COLO668 (cell line): ENCODE measurements around the gene NUP210.

Experiments used
- DNase-seq: peaks from one replicate; lab custom pipeline; 2025; ENCODE audit not compliant: unreplicated experiment; lab: John Stamatoyannopoulos, UW

The NUP210 gene

DNA sequence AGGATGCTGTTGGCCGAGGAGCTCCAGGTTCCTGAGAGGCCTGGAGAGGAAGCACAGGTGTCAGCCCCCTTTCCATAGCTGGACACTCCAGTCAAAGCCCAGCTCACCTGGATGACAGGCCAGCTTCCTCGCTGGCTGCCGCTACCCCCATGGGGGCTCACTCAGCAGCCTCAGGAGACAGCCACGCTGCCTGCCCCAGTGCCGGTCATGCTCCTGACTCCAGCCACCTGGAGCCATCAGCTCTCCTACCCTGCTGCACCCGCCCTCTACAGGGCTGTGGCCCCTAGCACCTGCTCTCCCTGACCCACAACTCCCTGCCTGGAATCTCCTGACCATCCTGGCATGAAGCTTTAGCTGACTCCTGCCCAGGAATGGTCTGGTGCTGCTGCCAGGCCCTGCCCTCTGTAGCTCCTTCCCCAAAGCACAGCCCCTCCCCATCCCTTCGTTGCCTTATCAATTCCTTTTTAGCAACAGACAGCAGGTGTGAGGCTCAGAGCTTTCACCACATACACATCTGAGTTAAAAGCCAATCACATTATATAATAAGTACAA is 94.2 kb downstream of the NUP210 start:
- DNase-seq: peak; percentile 76

DNA sequence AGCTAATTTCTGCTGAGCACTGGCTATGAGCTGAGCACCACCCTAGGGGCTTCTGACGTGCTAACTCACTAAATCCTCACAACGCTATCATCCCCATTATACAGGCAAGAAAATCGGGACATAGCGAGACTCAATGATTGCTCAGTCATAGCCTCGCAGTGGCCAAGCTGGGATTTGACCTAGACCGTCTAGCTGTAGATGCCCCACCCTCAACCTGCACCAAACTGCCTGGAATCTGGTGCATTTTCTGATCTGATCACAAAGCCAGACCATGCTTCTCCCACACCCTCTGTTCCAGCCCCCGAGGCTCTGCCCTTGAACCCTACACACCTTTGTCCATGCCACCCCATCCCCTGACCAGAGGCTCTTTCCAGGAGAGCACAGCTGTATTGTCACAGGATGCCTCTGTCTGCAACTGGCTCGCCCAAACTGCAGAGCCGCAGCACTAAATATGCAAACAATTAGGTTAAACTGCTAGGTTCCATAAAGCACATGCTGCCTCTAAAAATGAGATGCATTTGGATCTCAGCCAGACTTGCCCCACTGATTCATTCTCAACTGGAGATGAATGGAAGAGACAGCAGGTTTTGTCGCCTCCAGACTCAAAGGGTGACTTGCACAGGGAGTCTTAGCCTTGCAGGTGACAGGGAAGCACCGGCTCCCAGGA is 95.2 kb downstream of the NUP210 start:
- DNase-seq: peak; percentile 13

DNA sequence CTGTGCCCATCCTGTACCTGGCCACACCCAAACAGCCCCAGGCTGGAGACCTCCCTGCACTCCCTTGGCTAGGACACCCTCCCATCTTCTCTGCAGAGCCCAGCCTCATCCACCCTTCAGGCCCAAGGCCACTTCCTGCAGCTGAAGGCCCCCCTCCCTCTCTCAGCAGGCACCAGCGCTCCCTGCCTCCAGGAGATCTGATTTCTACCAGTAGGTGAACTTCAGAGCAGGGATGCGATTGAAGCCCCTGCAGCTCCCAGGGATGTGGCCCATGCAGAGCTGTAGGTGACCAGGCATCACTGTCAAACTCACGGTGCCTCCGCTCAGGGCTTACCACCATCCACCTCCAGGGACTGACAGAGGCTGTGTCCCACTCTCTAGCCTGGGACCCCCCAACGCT is 96.3 kb downstream of the NUP210 start:
- DNase-seq: no peak

DNA sequence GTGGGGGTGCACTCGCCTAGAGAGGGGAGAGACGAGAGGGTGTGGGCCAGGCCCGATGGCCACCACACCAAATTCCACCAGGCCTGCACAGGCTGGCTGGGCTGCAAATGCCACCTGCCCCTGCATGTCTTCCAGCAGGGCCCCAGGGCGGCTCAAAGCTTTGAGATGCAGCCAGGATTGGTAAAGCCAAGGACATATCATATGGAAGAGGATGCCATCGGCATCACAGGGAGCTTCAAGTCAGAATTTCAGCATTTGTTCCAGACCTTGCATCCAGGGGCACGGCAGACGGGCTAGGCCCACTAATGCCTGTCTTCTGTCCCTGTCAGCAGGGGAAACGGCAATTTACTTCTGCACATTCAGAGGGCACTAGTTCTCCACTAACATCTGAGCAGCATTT is 97.8 kb downstream of the NUP210 start:
- DNase-seq: no peak

DNA sequence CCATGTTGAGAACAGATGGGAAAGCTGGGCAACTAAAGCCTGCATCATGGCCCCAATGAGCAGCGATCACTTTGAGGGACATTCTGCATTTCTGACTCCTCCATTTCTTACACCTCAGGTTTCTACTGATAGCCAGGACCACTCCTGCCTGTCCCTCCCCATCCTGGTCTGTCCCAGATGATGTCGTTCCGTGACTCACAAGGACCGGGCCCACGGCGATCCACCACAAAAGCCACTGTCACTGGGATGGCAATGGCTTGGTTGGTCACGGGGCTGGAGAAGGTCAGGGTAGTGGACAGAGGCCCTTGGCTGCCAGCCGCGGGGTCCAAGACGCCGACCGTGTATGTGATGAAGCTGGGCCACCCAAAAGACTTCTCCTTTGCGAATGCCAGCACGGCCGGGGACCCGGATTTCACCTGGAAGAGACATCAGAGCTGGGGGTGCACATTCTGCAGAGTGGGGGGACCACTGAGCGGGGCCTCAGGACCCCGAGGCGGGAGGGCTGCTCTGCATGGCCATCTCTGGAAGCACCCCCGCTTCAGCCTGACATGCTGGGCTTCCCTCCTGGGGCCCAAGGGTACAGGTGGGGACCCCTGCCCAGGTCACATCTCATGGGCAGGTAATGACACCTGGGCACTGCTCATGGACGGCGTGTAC is 100.4 kb downstream of the NUP210 start:
- DNase-seq: no peak

DNA sequence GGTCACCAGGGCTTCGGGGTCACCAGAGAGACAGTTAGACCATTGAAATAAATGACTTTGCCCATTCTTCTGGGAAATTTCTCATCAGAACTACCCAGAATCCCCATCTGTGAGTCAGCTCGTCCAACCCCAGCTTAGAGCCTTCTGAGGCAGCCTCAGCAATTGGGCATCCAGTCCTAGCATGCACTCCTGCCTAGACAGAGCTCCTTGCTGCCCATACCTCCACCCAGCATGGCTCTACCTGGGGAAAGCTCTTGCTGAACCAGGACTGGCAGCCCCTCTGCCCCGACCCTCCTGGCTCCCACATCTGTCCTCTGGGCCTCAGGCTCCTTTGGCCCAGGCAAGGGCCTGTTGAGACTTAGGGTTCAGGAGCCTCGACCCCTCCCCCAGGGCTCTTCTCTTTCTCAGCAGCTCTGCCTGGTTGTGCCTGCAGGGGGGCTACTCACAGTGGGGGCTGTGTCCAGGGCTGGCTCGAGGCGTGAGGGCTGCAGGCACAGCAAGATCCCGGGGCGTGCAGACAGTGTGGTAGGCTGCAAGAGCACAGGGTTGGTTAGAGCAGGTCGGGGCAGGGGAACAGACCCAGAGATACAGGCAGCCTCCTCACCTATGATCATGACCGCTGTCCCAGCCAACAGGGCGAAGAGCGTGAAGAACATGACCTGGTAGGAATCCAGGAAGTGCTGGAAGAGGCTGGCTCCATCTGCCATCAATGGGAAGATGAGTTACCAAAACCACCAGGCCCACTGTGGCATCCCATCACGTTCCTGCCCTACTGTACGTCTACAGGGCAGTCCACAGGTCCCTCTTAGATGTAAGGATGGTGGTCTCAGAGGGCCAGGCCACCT is 101.3 kb downstream of the NUP210 start:
- DNase-seq: no peak

DNA sequence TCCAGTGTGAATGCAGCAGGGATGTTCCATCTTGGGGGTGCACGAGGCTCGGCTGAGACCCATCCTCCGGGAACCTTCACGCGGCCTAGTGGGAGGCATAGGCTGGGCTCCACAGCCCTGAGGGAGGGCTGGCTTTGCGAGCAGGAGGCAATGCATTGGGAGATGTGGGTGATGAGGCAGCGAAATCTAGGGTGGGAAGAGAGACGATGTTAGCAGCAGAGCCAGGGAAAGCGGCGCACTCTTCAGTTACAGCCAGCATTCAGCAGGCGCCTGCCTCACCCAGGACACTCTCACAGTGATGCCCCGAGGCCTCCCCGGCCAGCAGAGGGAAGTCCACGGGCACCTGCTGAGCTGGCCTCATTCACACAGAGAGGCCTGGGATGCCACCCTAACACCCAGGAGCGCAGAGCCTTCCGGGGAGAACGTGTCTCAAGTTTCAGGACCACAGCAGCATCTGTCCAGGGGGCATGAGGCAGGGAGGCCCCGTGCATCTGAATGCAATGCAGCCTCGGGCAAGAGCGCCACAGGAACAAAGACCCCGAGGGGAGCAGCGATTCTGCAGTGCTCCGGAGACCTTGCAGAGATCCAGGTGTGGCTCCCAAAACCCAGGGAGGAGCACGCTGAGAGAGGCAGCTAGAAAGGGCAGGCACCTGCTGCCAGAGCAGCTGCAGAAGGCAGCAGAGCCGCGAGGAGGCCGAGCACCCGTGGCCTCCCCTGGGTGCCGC is 102.4 kb downstream of the NUP210 start:
- no peak for DNase-seq

DNA sequence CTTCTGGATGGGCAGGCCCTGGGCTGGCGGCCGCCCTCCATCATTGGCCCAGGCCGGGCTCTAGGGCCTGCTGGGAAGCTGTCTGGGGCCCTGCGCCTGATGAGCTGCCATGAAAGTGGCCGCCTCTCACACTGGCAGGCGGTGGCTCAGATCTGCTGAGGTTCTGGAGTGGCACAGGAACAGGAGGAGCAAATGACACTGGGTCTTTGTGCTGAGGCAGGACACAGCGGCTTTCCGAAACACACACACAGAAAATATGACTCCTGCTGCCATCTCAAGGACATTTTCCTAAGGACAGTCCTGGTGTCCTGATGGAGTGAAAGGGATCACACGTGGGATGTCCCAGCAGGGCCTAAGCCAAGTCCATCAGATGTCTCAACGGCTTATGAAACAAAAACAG is 103.5 kb downstream of the NUP210 start:
- DNase-seq: no peak

DNA sequence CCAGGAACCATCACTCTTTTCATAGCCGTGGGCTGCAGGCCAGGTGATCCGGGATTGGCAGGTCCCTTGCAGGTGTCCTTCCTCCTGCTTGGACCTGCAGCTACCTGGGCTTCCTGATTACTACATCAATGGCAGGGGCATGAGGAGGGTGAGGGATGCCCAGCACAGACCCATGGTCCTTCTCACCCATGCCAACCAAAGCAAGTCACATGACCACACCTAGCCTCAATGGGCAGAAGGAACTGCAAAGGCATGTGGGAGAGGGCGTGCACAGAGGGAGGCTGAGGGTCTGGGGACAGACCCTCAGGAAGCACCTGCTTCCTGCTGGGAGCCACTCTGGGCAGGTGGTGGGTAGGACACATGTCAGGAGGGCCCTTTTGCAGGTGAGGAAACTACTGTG is 105.2 kb downstream of the NUP210 start:
- DNase-seq: no peak

DNA sequence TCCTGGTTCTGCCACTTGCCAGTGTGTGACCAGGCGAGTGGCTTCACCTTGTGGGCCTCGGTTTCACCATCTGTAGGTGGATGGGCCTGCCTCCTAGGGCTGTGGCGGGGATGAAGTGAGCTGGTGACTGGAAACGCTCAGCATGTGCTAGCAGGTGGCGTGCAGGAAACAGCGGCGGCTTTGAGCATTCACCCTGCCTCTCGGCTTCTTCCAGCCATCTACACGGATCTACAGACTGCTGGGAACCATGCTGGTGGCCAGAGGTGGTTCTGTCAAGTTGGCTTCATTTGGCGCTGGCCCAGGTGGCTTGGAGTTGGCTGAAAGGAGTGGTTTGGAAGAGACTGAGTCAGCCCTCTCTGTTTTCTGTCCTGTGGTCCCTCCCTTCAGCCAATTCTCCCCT is 106.3 kb downstream of the NUP210 start:
- no peak for DNase-seq

DNA sequence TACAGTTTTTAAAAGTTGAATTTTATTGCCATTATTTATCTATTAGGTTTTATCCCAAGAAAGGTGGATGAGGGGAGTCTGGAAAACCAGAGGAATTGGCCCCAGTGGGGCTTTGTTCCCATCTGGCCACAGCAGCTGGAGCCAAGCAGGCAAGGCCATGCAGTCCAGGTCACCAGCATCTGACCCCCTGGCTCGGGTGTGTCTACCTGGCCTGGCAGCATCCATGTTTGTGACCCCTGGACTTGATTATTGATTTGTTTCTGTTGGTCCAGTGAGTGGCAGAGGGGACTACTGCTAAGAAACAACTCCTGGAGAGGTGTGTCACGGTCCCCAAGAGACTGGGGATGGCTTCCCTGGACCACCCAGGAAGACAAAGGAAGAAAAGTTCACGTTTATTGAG is 111.1 kb downstream of the NUP210 start:
- no peak for DNase-seq

DNA sequence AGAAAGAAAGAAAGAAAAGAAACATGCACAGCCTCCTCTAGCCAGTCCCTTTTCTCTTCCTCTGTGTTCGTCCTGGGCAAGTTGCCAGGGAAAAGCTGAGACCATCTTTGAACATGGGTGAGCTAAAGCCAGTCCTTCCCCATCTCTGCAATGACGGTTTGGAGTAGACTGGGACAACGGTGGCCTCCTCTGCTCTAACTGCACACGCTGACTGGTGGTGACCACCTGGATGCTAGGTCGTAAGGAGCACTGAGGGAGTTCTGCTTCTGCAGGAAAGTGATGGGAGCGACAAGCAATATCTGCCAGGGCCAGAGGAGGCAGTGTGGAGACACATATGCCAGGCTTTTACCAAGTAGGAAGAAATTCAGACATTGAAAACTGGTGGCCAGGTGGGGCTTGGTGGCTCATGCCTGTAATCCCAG is 111.7 kb downstream of the NUP210 start:
- peak; percentile 41 for DNase-seq

DNA sequence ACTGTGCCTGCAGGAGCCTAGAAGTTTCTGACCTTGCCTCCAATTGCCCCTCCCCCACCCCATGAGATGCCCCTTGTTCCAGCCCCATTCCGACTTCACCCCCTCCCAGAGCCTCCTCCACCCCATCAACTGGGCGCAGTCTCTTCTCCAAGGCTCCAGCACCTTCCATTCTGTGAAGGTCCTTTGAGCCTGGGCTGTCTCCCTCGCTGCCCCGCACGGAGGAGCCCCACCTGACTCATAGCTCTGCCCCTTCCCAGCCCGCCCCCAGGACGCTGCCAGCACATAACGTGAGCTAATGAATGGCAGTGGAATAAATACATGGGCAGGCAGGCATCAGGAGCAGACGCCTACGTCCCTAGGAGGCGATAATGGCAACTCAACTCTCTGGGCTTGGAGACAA is 113.1 kb downstream of the NUP210 start:
- no peak for DNase-seq

DNA sequence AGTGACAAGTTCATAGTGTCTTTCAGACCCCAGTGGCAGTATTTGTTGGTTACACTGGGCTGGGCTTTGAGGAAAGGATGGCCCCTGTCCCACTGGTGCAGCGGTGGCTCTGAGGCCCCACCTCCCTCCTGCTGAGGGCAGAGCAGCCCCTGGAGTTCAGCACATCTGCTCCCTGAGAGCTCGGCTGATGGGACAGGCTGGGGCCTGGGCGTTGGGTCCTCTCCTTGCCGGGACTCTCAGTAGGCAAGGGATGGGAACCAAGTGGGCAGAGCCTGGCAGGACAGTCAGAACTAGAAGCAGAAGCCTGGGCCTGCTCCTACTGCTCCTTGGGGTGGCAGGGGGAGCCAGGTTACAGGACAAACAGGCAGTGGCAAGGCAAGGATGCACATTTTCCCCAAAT is 114.5 kb downstream of the NUP210 start:
- DNase-seq: no peak

DNA sequence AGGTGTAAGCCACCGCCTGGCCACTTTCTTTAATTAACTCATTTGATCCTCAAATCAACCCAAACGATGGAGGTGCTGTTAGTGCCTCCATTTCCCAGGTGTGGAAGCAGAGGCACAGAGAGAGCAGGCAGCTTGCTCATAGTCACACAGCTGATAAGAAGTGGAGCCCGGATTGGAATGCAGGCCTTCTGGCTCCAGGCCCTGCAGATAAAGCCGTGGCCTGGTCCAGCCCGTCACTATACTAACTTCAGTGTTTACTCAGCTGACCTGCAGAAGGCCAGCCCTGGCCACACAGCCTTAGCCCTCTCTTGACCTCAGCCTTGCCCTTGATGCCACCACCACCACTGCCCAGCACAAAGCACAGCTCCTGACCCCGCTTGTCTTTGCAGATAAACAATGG is 116.7 kb downstream of the NUP210 start:
- DNase-seq: no peak

DNA sequence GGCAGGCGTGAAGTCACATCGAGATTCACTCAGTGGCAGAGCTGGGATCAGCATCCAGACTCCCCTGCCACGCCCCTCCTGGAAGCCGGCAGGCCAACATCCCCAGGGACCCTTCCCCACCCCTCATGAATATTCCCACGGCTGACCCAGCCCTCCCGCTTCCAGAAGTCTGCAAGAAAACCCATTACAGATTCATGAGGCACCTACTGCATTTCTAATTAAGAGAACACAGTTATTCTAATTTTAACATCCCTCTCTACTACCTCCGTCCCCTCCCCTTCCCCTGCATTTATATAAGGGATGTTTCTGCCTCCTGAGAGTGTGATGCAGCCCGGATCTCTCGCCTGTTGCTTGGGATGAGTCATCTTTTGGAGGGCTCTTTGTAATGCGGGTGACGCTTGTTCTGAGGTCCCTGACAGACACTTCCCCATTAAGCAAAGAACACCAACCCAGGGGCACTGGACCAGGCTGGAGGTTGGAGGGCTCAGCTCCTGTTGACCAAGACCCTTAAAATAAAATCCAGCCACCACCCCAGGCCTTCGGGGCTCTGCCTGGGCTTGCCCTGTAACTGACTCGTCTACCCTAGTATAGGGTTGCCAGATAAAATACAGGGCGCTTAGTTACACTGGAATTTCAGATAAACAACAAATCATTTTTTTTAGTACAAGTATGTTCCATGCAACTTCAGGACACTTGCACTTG is 118.7 kb downstream of the NUP210 start:
- peak; percentile 40 for DNase-seq

DNA sequence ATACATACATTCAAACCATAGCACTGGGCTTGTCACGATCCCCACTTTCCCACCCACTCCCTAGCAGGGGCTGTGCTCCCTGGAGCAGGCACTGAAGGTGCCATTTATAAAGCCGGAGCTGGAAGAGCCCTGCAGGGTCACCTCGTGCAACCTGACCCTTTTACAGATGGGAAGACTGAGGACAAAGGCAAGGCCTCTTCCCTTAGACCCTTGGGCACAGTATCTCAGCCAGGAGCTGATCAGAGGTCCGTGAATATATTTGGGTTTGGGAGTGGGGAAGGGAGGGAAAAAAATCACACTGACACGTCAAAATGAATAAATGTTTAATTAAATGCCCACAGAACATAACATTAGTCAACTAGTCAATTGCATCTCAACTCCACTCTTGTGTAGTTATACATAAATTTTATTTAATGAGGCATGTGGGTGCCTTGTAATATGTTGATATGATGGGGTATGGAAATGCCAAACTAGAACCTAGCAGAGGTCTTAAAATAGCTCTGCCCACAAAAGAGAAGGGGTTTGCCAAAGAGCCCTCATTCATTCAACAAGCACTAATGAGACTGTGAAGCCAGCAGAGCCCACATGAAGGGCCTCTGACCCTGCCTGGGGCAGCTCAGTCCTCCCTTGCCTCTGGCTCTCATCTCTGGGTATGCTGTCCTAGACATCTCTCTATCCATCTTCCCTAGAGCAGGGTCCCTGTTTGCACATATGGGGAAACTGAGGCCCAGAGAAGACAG is 119.4 kb downstream of the NUP210 start:
- DNase-seq: no peak

DNA sequence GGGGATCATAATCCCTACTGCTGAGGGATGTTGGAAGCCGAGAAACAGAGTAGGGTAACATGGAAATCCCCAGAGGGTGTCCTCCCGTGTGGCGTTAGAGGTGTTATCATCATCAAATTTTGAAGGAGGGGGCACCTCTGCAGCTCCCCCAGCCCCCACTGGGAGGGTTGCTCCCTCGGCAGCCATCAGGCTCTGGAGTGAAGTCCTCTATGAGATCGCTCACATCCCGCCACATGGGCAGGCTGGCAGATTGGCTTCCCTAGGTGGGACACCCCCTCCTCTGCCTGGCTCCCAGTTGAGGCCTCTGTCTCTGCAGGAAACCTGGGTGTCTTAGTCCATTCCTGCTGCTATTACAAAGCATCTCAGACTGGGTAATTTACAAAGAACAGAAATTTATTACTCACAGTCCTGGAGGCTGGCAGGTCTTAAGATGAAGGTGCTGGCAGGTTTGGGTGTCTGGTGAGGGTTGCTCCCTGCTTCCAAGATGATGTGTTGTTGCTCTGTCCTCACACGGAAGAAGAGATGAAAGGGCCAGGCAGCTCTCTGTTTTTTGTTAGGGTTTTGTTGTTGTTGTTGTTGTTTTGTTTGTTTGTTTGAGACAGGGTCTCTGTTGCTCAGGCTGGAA is 120.5 kb downstream of the NUP210 start:
- no peak for DNase-seq

DNA sequence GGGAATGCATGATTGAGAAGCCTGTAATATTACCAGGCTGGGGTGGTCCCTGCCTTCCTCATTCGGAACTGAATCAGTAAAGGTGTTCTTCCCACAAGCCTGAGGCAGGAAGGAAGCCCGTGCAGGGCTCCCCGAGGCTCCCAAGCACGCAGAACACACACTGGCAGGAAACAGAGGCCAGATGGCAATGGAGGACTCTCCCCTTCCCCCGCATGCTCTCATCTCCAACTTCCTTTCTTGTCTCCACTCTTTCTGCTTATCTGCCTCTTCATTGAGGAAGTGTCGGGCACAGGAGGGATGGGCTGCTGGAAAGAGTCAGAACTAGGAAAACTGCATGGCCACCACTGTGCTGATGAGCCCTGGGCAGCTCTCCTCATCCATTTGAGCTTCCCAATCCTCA is 123.5 kb downstream of the NUP210 start:
- peak; percentile 51 for DNase-seq
